ENCODE results near the gene SPATA4.

GRCh38 chr4:176238826-176239225 is 43.4 kb upstream of the SPATA4 start:
- TF ChIP-seq CTCF (IDR thresholded peaks at IDR 0.05): no peak
- TF ChIP-seq POLR2A (IDR thresholded peaks at IDR 0.05): no peak

Measured in right lobe of liver (tissue), 4 donors.